ENCODE measurements around the gene KIAA0586.

GRCh38 chr14:58549105-58549757 is 121.7 kb downstream of the KIAA0586 start:
- TF ChIP-seq CTCF (conservative IDR thresholded peaks at IDR 0.05; ENCODE audit: low read length) (no peak), EZH2phosphoT487 (IDR thresholded peaks at IDR 0.05; ENCODE audit: borderline replicate concordance) (no peak)

Measured in Loucy (cell line).